ENCODE measurements around the gene NRGN.

GRCh38 chr11:124722176-124722575 is 17.6 kb upstream of the NRGN start:
- TF ChIP-seq, protein P1, sequence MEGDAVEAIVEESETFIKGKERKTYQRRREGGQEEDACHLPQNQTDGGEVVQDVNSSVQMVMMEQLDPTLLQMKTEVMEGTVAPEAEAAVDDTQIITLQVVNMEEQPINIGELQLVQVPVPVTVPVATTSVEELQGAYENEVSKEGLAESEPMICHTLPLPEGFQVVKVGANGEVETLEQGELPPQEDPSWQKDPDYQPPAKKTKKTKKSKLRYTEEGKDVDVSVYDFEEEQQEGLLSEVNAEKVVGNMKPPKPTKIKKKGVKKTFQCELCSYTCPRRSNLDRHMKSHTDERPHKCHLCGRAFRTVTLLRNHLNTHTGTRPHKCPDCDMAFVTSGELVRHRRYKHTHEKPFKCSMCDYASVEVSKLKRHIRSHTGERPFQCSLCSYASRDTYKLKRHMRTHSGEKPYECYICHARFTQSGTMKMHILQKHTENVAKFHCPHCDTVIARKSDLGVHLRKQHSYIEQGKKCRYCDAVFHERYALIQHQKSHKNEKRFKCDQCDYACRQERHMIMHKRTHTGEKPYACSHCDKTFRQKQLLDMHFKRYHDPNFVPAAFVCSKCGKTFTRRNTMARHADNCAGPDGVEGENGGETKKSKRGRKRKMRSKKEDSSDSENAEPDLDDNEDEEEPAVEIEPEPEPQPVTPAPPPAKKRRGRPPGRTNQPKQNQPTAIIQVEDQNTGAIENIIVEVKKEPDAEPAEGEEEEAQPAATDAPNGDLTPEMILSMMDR (IDR thresholded peaks at IDR 0.05 in 4 of 5, conservative IDR thresholded peaks at IDR 0.05 in 1 of 5), result no peak
- TF ChIP-seq POLR2A (IDR thresholded peaks at IDR 0.05), result no peak
